GM10248 (cell line): ENCODE measurements around the gene FAM89A.

Source experiments
- CTCF ChIA-PET: fragments of 300-600 bp; sonication (Branson Sonifier 250); formaldehyde crosslinking; extraction: SDS; loops from one replicate; lab custom pipeline; 2021; ENCODE audit warnings: antibody characterized with exemption; lab: Yijun Ruan, JAX
- POLR2A ChIA-PET: fragments of 350-650 bp; sonication (Branson Sonifier 250); formaldehyde crosslinking; extraction: SDS; loops from one replicate; lab custom pipeline; 2020; ENCODE audit warnings: antibody characterized with exemption; lab: Yijun Ruan, JAX
- DNase-seq: peaks from one replicate; pipeline ENCODE4 v3.0.0; 2012; ENCODE audit errors: extremely low spot score
- CTCF ChIP-seq: IDR thresholded peaks from 2 replicates; pipeline ENCODE4 v1.5.1; 2012; ENCODE audit warnings: mild to moderate bottlenecking, low read depth; ENCODE audit errors: extremely low read depth, missing control alignments, control extremely low read depth

FAM89A gene

GRCh38 chr1:230972855-230973271 is 67.2 kb downstream of the FAM89A start:
- ChIA-PET CTCF (no interaction called here), POLR2A (no interaction called here)
- peak; percentile 48 for DNase-seq
- TF ChIP-seq CTCF: no peak

DNA sequence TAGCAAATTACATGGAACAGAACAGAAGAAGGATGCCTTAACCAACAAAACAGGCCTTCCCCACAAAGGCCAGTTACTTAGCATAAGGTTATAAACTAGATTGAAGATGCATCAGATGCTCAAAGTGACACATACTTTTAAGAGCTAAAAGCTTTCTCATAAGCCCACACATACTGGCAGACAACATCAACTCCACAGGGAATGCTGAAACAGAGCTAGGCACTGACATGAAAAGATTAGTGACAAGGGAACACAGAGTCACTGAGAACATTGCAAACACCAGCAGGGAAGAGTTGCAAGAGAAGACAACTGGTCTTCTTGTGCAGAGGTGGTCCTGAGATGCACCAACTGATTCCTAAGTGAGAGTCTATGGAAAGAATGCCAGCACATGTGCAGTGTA is 68.3 kb downstream of the FAM89A start:
- ChIA-PET CTCF (interaction anchor here (1.4 to 2.1 kb wide), 2 partner anchors 12 to 20 kb away, joined by 4 to 7 read pairs; no protein-coding TSS in a partner anchor), POLR2A (no interaction called here)
- DNase-seq: no peak
- TF ChIP-seq CTCF: no peak

- CTCF ChIA-PET: interaction anchor here (2.1 kb wide), 1 partner anchor 19 kb away, joined by 7 read pairs; no protein-coding TSS in a partner anchor
- TF ChIP-seq CTCF: no peak
- POLR2A ChIA-PET: no interaction called here
- no peak for DNase-seq
Observed at GRCh38 chr1:230970432-230970831, 69.6 kb downstream of the FAM89A start.
